ENCODE data around the gene GPS1. TPM values are rescaled to one million over a fixed set of nuclear protein-coding genes. Genes with fewer than 3 reads are reported as not detected.
A peak's percentile ranks its signal among the peaks of the same experiment; 100 is the strongest.

The GPS1 gene
- total and polyA plus RNA-seq, 9 of the 15 experiments (the other 6 are each of a cell fraction or from before 2014, with no cell fraction given) = 3.1 to 167 (median 69.9) TPM

DNA sequence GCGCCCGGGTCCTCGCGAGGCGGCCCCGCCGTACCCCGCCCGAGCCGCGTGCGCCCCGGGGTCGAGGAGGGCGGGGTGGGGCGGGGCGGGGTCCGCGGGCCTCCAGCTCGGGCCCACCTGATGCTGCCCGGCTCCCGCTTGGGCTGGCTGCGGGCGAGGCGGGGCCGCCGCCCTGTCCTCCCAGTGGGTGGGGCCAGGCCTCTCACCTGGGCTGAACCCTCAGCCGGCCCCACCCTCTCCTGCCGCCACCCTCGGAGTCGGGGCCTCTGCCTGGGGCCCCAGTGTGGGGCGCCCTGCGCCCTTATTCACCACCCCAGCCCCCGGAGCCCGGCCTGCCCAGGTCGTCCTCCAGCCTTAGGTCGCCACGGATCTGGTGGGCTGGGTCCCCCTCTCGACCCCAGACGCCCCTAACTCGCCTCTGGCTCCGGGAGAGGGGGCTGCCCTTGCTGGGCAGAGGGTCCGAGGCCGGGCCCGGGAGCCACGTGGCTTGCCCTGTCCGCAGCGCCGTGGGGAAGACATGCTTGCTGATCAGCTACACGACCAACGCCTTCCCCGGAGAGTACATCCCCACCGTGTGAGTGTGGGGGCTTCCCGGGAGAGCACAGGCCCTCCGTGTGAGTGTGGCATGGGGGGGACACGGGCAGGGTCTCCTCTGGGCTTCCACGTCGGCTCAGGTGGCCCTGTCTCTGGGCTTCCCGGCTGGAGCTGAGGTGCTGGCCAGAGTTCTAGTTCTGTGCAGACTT lies 19.6 kb upstream of the GPS1 start (continued):
- no peak for TF ChIP-seq SFPQ (IDR thresholded peaks at IDR 0.05; ENCODE audit: low read depth, low read length)
- TF ChIP-seq ATF2 (CRISPR knock-in tag; IDR thresholded peaks at IDR 0.05) = no peak
- no peak for TF ChIP-seq NR3C1 (CRISPR knock-in tag; IDR thresholded peaks at IDR 0.05)
- TF ChIP-seq, protein P1, sequence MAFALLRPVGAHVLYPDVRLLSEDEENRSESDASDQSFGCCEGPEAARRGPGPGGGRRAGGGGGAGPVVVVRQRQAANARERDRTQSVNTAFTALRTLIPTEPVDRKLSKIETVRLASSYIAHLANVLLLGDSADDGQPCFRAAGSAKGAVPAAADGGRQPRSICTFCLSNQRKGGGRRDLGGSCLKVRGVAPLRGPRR (CRISPR knock-in tag; IDR thresholded peaks at IDR 0.05) = no peak
- 0 out of 2 replicates have a peak, but pooled peaks have one; percentile 27 for TF ChIP-seq HLTF (IDR thresholded peaks at IDR 0.05)
- TF ChIP-seq, protein P2, sequence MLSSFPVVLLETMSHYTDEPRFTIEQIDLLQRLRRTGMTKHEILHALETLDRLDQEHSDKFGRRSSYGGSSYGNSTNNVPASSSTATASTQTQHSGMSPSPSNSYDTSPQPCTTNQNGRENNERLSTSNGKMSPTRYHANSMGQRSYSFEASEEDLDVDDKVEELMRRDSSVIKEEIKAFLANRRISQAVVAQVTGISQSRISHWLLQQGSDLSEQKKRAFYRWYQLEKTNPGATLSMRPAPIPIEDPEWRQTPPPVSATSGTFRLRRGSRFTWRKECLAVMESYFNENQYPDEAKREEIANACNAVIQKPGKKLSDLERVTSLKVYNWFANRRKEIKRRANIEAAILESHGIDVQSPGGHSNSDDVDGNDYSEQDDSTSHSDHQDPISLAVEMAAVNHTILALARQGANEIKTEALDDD (IDR thresholded peaks at IDR 0.05) = no peak
- TF ChIP-seq CC2D1A (IDR thresholded peaks at IDR 0.05) = no peak
- TF ChIP-seq NR2F6 (CRISPR knock-in tag; IDR thresholded peaks at IDR 0.05) = no peak
- TF ChIP-seq BRCA1 (IDR thresholded peaks at IDR 0.05) = no peak
- TF ChIP-seq BRCA1 (CRISPR knock-in tag; IDR thresholded peaks at IDR 0.05) = no peak
- TF ChIP-seq MECOM (CRISPR knock-in tag; IDR thresholded peaks at IDR 0.05) = no peak
- TF ChIP-seq ZNF316 (IDR thresholded peaks at IDR 0.05) = no peak
- TF ChIP-seq TAF7 (tag; IDR thresholded peaks at IDR 0.05) = no peak
- TF ChIP-seq BACH1 (tag; IDR thresholded peaks at IDR 0.05) = no peak
- TF ChIP-seq UBTF (IDR thresholded peaks at IDR 0.05; ENCODE audit: borderline replicate concordance in 1 of 2, low read depth in 2 of 2, low read length in 2 of 2) = no peak
- no peak for TF ChIP-seq BRD4 (IDR thresholded peaks at IDR 0.05)
- no peak for TF ChIP-seq NR2C2 (CRISPR knock-in tag; IDR thresholded peaks at IDR 0.05)
- TF ChIP-seq NR2C2 (tag; IDR thresholded peaks at IDR 0.05) = no peak
- TF ChIP-seq RB1 (IDR thresholded peaks at IDR 0.05; ENCODE audit: low read depth) = peak; percentile 63
- TF ChIP-seq ZBTB9 (CRISPR knock-in tag; IDR thresholded peaks at IDR 0.05) = 0 out of 2 replicates have a peak, but pooled peaks have one; percentile 66
- no peak for TF ChIP-seq ZNF347 (CRISPR knock-in tag; IDR thresholded peaks at IDR 0.05; ENCODE audit: low read depth)

Measured in K562 (cell line).